GM19193 (cell line): ENCODE data around the gene DNASE1L3.

Source experiments
- POLR2A ChIP-seq: IDR thresholded peaks from 4 replicates; pipeline ENCODE4 v1.6.1; 2011; ENCODE audit not compliant: insufficient read depth, insufficient read length; ENCODE audit errors: extremely low read depth

DNASE1L3 gene

GRCh38 chr3:58144478-58145325 lies 66.1 kb downstream of the DNASE1L3 start:
- TF ChIP-seq POLR2A, result no peak

DNA sequence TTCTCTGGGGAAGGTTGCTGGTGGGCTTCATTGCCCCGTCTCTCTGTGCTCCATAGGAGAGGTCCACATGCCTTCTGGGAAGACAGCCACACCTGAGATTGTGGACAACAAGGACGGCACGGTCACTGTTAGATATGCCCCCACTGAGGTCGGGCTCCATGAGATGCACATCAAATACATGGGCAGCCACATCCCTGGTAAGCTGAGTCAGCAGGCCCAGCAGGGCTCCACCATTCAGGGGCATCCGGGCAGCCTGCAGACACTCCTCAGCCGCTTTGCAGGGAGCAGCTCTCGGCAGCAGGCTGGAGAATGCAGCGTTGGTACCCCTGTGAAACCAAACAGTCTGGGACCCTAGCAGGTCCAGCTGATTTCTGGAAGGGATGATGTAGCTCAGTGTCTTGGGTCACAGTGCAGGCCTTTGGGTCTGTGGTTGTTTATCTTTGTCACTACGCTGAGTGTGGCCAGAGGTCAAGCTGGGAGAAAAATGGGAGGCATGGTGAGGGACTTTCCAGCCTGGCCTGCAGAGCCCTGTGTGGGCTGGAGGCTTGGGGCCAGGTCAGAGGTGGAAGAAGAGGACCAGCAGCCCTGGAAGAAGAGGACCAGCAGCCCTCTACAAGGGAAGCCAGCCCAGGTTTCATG lies 67.2 kb downstream of the DNASE1L3 start:
- no peak for TF ChIP-seq POLR2A
